WI38 (cell line): ENCODE measurements around the gene SERTAD1.

Experiments
- H3K4me3 ChIP-seq: 2 replicates; pipeline ENCODE4 v1.5.1; 2011; ENCODE audit warnings: low read depth, mild to moderate bottlenecking, control low read depth, low read length
- TF ChIP-seq, protein P1 (sequence below): IDR thresholded peaks from 2 replicates; pipeline ENCODE4 v1.5.1; 2012; ENCODE audit warnings: low read depth, mild to moderate bottlenecking, control low read depth, low read length

SERTAD1 gene

DNA sequence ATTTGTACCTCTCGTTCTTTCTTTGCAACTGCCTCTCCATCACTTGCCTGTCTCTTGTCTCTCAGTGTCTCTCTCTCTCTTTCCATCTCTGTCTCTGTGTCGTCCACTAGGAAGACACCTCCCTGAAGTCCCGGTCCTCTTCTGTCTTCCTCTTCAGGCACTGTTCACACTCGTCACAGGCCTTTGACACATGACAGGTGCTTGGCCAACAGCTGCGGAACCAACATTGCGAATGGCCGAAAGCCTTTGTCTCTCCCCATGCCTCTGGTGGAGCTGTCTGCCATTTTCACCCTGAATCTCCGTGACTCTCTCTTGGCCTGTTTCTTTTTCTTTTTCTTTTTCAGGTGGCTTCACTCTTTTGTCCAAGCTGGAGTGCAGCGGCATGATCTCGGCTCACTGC, 38.6 kb downstream of the SERTAD1 start:
- TF ChIP-seq, protein P1, sequence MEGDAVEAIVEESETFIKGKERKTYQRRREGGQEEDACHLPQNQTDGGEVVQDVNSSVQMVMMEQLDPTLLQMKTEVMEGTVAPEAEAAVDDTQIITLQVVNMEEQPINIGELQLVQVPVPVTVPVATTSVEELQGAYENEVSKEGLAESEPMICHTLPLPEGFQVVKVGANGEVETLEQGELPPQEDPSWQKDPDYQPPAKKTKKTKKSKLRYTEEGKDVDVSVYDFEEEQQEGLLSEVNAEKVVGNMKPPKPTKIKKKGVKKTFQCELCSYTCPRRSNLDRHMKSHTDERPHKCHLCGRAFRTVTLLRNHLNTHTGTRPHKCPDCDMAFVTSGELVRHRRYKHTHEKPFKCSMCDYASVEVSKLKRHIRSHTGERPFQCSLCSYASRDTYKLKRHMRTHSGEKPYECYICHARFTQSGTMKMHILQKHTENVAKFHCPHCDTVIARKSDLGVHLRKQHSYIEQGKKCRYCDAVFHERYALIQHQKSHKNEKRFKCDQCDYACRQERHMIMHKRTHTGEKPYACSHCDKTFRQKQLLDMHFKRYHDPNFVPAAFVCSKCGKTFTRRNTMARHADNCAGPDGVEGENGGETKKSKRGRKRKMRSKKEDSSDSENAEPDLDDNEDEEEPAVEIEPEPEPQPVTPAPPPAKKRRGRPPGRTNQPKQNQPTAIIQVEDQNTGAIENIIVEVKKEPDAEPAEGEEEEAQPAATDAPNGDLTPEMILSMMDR: no peak

GRCh38 chr19:40383668-40384248, 42.0 kb downstream of the SERTAD1 start:
- TF ChIP-seq, protein P1: no peak

More for the DNA sequence above, 38.6 kb downstream of the SERTAD1 start:
- H3K4me3 ChIP-seq: no peak overlapping the region

DNA sequence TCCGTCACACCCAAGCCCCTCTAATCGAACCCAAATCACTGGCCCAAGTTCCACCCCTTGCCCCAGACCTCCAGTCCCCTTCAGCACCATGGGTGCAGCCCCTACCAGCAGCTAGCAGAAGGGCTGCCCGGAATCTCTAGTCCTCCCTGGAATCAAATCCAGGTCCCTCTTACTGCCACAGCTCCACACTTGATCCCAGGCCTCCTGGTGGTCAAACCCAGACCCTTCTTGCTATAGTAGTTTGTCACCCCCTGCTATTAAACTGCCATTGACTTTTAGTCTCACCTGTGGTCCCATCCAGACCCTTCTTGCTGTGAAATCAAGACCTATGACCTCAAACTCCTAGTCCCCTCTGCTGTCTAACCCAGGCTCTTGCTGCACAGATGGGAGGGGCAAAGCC, 44.5 kb downstream of the SERTAD1 start:
- H3K4me3 ChIP-seq: no peak overlapping the region
- TF ChIP-seq, protein P1: no peak

More at GRCh38 chr19:40383668-40384248, 42.0 kb downstream of the SERTAD1 start:
- no peak overlapping the region for H3K4me3 ChIP-seq

DNA sequence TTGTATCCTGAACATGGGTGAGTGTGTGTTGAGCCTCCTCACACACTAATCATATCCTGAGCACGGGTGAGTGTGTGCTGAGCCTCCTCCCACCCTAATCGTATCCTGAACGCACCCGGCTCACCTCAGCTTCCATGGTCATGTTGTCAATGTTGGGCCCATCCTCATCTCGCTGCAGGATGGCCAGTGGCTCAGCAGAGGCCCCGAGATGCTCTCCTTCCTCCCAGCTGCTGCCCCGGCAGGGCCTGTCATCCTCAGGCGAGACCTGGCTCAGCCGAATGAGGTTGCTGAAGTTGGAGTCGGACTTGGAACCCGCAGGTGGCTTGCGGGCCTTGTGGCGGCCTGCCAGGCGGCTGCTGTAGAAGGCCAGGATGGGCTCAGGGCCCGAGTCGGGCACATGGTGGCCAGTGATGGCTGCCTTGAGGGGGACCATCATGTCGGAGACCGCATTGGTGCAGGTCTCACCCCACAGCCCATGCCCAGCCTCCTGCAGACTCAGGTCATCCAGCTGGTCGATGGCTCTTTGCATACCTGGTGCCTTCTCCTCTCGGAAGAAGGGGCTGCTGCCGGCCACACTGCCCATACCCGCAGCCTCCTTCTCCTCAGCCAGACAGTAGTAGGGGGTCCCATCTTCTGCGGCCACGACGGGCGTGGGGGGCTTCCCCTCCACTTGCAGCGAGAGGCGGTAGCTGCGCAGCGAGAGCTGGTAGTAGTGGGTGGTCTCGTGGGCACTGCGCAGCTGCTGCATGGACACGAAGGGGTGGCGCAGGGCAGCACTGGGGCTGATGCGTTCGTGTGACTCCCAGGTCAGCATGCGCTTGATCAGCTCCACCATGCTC, 45.4 kb downstream of the SERTAD1 start:
- TF ChIP-seq, protein P1: no peak
- no peak overlapping the region for H3K4me3 ChIP-seq

DNA sequence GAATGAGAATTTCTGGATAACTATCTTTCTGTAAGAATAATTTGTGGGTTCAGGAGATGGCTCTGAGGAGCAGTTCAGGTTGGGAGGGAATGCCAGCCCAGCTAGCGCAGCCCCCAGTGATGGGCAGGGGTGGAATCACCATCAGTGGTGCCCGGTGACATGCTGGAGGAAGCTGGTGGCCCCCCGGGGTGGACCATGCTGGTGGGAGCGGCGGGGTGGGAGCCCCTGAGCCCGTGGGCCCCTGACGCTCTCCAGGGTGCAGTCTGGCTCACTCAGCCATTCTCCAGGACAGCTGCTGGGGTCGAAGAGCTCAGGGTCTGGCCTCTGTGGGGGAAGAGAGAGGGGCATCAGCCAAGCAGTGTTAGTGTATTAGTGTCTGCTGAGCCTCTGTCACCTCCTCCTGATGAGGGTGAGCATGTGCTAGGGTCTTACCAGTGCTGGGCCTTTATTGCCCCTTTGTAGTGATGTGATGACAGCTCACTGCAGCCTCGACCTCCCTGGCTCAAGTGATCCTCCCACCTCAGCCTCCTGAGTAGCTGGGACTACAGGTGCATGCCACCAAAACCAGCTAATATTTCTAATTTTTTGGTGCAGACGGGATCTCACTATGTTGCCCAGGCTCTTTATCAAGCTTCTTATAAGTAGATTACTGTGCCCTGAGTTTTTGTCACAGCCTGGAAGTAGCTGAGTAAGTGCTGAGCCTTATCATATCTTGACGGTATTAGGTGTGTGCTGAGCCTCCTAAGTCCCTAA, 46.2 kb downstream of the SERTAD1 start:
- no peak overlapping the region for H3K4me3 ChIP-seq
- TF ChIP-seq, protein P1: no peak

- TF ChIP-seq, protein P1: no peak
- H3K4me3 ChIP-seq: no peak overlapping the region
These were observed 47.3 kb downstream of the SERTAD1 start for GRCh38 chr19:40378509-40378908.
